DOHH2 (cell line): ENCODE measurements around the gene MRC1.

Source experiments
- EZH2phosphoT487 ChIP-seq: fragments of 200-600 bp; sonication (generic); IDR thresholded peaks from 2 replicates; pipeline ENCODE4 v1.6.1; 2017; ENCODE audit warnings: borderline replicate concordance, mild to moderate bottlenecking, antibody characterized with exemption, low read length, moderate library complexity, mixed read lengths
- TF ChIP-seq, protein P1 (sequence below): fragments of 200-600 bp; sonication (generic); IDR thresholded peaks from one replicate; pipeline ENCODE4 v1.5.1; 2014; ENCODE audit warnings: antibody characterized with exemption, mild to moderate bottlenecking, low read depth, low read length; ENCODE audit not compliant: poor library complexity, severe bottlenecking

GRCh38 chr10:17792991-17793390, 16.2 kb upstream of the MRC1 start:
- TF ChIP-seq, protein P1, sequence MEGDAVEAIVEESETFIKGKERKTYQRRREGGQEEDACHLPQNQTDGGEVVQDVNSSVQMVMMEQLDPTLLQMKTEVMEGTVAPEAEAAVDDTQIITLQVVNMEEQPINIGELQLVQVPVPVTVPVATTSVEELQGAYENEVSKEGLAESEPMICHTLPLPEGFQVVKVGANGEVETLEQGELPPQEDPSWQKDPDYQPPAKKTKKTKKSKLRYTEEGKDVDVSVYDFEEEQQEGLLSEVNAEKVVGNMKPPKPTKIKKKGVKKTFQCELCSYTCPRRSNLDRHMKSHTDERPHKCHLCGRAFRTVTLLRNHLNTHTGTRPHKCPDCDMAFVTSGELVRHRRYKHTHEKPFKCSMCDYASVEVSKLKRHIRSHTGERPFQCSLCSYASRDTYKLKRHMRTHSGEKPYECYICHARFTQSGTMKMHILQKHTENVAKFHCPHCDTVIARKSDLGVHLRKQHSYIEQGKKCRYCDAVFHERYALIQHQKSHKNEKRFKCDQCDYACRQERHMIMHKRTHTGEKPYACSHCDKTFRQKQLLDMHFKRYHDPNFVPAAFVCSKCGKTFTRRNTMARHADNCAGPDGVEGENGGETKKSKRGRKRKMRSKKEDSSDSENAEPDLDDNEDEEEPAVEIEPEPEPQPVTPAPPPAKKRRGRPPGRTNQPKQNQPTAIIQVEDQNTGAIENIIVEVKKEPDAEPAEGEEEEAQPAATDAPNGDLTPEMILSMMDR = no peak
- TF ChIP-seq EZH2phosphoT487 = no peak
